ENCODE measurements around the gene MRPL52.
"Not testable (repeated sequence)": the region's sequence is repeated elsewhere in the genome, so short reads cannot be mapped to it uniquely, and the experiment has no call there.

The MRPL52 gene

DNA sequence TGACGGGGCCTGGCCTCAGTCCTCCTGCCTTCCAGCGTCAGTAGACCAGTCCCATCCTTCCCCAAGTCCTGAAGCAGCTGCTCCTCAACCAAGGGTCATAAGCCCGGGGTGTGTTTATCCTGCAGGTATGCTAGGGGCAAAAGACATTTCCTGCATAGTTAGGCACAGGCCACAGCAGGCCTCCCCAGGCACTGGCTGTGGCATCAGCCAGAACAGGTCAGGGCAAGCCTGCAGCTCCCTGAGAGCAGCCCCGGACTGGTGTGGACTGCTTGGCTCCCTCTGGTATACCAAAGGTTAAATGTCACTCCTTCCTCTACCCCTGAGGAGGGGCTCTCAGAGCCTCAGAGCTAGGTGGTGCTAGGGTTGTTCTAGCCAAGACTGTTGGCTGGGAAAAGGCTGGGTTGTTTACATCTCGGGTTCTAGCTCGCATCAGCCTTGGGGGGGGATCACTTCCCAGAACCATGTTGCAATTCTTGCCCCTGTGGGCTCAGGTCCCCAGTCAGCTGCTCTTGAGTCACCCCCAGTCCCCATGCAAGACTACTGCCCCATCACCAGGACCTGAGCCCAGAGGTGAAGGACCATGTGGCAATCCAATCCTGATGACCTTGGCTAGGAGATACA is 9.6 kb downstream of the MRPL52 start:
- no peak for DNase-seq

DNA sequence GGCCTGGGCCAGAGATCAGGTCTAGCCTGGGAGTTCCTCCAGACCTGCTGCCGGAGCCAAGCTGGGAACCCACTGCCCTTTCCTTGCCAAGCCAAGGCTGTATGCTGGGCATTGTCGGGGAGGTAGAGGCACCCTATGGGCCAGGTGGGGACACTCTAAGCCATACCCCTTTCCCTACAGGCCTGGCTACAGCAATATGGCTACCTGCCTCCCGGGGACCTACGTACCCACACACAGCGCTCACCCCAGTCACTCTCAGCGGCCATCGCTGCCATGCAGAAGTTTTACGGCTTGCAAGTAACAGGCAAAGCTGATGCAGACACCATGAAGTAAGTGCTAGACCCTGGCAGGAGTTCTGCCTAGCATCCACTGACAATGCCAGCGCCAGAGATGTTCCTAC is 11.6 kb downstream of the MRPL52 start:
- DNase-seq: no peak

DNA sequence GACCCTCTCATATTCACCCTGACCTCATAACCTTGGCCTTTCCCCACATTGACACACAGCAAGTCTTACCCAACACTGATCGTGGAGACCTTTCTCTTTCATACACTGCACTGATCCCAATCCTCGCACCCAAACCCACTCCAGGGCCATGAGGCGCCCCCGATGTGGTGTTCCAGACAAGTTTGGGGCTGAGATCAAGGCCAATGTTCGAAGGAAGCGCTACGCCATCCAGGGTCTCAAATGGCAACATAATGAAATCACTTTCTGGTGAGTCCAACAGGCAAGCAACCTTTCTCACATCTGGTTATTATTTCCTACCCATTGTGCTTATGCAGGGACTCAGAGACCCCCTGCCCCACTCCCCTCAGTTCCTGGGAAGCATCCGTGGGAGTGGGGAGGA is 12.1 kb downstream of the MRPL52 start:
- no peak for DNase-seq

DNA sequence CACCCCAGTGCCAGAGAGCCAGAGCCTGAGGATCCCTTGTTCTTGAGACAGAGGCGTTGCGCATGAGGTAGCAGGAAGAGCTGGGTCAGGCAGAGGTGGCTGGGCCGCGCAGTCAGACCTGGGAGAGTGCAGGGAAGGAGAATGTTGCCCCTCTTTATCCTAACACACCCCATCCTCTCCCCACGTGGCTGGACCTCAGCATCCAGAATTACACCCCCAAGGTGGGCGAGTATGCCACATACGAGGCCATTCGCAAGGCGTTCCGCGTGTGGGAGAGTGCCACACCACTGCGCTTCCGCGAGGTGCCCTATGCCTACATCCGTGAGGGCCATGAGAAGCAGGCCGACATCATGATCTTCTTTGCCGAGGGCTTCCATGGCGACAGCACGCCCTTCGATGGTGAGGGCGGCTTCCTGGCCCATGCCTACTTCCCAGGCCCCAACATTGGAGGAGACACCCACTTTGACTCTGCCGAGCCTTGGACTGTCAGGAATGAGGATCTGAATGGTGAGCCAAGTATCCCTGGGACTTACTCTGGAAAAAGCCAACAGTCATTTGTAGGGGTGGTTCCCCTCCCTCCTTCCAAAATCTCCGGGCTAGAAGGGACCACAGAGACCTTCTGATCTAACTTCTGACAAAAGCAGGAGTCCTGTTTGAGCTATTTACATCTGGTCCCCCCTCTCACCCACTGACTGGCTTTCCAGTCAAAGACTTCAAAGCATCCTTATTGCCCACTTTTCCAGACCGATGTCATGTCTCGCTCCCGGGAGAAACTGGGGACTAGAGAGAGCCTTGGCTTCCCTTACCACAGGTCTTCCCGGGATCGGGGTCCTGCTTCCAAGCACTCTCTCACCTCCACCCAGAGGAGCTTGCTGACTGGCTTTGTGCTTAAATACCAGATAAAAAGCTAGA is 12.8 kb downstream of the MRPL52 start:
- DNase-seq: no peak

DNA sequence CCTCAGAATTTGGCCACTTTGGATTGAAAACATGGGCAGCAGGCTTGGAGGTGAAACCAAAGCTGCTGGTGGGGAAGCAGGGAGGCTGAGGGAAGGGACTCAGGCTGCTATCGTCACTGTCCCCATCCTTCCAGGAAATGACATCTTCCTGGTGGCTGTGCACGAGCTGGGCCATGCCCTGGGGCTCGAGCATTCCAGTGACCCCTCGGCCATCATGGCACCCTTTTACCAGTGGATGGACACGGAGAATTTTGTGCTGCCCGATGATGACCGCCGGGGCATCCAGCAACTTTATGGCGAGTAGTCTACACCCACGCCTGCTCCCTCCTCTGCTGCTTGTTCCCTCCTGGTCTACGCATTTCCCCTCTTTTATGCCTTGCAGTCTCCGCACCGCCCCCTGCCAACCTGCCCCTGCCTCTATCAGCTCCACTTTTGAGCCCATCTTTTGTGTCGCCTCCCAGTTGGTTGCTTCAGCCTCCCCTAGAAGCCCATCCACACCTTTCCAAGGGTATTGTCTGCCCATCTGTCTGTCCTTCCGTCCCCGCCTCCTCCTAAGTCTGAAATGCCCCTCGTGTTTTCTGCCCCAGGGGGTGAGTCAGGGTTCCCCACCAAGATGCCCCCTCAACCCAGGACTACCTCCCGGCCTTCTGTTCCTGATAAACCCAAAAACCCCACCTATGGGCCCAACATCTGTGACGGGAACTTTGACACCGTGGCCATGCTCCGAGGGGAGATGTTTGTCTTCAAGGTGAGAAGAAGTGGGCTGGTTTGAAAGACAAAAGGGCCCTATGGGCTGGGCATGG is 13.6 kb downstream of the MRPL52 start:
- no peak for DNase-seq

DNA sequence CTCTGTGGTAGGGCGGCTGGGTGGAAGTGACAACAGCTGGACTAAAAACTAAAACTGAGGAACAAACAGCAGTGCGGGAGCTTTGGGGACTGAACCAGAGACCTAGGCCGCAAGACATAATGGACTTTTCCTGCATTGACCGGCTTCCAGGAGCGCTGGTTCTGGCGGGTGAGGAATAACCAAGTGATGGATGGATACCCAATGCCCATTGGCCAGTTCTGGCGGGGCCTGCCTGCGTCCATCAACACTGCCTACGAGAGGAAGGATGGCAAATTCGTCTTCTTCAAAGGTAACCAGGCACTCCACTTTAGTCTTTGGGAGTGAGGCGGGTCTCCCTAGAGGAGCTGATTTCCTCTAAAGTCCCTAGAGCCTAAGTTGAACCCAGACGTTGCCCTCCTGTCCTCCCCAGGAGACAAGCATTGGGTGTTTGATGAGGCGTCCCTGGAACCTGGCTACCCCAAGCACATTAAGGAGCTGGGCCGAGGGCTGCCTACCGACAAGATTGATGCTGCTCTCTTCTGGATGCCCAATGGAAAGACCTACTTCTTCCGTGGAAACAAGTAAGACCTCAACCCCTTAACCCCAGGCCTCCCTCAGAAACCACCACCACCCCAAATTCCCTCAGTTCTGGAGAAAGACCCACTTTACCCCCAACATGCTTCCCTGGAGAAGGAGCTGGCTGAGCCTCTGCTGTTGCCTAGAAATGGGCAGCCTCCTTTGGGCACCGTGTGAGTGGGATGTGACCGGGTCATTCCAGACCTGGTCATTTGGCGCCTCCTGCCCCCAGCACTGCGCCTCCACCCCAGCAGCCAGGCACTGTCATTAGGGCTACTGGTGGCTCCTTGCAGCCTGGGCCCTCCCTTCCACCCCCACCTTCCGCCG is 14.8 kb downstream of the MRPL52 start:
- DNase-seq: no peak

DNA sequence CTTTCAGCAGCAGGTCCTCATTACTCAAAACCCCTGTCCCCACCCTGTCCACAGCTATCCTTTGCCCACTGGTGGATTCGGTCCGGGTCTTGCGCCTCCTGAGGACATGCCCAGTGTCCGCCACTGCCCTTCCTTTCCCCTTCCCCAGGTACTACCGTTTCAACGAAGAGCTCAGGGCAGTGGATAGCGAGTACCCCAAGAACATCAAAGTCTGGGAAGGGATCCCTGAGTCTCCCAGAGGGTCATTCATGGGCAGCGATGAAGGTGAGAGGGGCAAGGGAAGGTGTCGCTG is 15.4 kb downstream of the MRPL52 start:
- no peak for DNase-seq

DNA sequence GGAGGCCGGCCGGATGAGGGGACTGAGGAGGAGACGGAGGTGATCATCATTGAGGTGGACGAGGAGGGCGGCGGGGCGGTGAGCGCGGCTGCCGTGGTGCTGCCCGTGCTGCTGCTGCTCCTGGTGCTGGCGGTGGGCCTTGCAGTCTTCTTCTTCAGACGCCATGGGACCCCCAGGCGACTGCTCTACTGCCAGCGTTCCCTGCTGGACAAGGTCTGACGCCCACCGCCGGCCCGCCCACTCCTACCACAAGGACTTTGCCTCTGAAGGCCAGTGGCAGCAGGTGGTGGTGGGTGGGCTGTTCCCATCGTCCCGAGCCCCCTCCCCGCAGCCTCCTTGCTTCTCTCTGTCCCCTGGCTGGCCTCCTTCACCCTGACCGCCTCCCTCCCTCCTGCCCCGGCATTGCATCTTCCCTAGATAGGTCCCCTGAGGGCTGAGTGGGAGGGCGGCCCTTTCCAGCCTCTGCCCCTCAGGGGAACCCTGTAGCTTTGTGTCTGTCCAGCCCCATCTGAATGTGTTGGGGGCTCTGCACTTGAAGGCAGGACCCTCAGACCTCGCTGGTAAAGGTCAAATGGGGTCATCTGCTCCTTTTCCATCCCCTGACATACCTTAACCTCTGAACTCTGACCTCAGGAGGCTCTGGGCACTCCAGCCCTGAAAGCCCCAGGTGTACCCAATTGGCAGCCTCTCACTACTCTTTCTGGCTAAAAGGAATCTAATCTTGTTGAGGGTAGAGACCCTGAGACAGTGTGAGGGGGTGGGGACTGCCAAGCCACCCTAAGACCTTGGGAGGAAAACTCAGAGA is 16.3 kb downstream of the MRPL52 start:
- DNase-seq: no peak

DNA sequence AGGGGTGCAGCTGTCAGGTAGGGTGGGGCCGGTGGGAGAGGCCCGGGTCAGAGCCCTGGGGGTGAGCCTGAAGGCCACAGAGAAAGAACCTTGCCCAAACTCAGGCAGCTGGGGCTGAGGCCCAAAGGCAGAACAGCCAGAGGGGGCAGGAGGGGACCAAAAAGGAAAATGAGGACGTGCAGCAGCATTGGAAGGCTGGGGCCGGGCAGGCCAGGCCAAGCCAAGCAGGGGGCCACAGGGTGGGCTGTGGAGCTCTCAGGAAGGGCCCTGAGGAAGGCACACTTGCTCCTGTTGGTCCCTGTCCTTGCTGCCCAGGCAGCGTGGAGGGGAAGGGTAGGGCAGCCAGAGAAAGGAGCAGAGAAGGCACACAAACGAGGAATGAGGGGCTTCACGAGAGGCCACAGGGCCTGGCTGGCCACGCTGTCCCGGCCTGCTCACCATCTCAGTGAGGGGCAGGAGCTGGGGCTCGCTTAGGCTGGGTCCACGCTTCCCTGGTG is 17.2 kb downstream of the MRPL52 start:
- no peak for DNase-seq

DNA sequence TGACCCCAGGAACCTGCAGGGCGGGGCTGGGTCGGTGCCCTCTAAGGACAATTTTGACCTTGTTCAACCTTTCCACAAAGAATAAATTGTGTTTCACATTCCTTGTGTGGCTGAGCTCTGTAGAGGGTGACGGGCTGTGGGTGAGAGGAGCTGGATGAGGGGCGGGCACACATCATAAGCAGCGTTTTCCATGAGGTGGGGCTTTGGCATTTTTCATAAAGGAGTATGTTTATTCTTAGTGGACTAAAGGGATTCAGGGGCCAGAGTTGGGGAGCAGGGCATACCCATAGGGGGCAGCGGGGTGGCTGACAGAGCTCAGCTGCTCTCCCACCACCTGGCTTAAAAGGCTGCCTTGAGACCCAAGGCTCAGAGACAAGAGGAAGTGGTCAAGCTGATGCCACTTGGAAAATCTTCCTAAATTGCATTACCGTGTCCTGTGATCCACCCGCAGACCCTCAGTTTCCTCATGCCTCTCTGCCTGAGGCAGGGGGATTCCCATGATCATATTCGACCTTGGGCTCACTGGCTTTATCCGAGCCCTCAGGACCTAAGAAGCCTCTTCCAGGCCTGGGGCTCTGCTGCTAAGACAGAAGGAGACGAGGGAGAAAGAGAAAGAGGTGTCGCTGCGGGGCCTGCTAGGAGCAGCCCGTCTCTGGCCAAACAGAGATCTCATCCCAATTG is 18.1 kb downstream of the MRPL52 start:
- no peak for DNase-seq

DNA sequence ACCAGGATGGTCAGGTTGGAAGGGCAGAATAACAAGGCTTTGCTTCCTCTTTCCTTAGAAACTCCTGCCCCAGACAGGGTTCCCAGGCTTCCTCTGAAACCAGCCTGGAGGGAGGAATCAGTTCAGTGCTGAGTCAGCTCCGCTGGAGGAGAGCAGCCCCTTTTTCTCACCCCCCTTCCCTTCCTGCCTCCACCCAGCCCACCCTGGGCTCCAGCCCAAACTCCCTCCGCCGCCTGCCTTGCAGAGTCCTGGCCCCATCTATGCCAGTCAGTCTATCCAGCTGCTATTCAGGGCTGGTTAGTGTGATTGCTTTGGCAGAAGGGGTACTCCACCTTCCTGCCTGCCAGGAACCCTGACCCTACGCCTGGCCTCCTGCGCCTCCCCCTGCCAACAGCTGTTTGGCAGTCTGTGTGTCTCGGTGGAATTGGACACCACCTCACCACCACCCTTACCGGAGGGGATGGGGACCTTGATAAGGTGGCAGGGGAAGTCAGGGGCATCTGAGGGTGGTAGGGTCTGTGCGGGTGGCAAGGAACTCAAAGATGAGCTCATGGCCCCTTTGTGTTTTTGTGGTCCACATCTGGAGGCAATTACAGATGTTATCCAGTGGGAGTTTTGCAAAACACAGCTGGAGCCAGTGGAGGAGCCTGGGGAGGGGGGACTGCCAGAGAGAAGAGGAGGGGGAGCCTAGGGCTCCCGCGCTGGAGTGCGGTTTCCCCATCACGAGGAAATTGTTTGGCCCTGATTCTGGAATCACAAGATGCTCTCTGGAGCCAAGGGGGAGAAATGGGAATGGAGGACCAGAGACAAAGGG is 18.9 kb downstream of the MRPL52 start:
- DNase-seq: peak; percentile 44

DNA sequence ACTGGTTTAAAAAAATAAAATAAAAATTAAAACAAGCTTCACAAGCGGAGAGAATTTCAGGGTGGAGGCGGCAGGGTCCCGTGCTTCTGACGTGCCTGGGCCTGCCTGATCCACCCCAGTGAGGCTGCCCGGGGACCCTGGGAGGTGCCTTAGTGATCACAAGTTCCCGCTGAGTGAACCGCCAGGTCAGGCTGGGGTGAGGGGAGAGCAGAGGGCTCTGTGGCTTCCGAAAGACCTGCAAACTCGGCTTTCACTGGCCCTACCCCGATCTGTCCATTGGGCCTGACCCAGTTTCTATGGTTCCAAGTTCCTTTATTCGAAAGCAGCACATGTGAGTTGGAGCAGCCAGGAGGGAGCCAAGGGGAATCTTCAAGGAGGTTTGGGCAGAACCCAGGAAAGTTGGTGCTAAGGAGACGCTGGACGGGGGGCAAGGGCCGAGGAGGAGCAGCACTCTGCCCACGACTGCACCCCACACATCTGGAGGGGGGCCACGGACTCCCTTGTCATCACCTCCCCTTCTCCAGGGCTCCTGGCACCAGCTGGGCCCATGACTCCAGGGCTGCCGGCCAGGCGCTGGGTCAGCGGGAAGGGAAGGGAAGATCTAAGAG is 19.6 kb downstream of the MRPL52 start:
- DNase-seq: no peak

DNA sequence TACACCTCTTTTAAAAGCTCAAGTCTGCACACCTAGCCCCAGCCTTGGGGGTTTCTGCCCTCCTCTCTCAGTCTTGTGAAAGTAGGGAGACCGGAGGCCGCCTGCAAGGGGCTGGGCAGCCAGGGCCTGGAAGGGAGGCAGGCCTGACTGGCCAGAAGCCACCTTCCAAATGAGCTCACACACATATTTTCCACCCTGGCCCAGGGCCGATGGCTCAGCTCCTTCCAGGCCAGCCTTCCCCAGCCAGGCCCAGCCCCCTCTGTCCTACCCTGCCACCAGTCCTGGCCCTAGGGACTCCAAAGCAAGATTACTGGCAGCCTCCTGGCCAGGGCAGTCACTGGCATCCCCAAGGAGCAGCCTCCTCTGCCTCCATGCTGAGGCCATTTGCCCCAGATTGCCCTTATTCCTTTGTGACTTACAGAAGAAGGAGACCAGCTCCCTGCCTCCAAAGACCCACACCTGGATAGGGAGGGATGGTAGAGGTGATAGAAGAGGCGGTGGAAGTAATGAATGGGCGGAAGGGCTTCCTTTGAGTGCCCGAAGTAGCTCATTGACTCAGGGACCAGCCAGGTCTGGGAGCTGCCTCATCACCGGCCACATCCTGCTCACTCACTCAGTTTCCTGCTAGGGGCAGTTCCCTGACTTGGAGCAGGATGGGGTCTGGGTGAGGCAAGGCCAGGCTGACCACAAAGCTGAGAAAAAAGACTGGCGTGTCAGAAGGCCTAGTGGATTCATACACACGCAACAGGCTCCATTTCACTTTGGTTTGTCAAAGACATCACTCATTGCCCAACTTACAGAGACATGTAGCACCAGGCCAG is 21.5 kb downstream of the MRPL52 start:
- DNase-seq: no peak

DNA sequence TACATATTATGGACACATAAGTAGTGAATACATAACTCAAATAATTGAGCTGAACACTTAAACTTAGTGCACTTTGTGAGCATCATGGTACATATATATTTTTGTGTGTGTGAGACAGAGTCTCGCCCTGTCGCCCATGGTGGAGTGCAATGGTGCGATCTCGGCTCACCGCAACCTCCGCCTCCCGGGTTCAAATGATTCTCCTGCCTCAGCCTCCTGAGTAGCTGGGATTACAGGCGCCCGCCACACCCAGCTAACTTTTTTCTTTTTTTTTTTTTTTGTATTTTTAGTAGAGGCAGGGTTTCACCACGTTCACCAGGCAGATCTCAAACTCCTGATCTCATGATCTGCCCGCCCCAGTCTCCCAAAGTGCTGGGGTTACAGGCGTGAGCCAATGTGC is 22.5 kb downstream of the MRPL52 start:
- not testable (repeated sequence) for DNase-seq

DNA sequence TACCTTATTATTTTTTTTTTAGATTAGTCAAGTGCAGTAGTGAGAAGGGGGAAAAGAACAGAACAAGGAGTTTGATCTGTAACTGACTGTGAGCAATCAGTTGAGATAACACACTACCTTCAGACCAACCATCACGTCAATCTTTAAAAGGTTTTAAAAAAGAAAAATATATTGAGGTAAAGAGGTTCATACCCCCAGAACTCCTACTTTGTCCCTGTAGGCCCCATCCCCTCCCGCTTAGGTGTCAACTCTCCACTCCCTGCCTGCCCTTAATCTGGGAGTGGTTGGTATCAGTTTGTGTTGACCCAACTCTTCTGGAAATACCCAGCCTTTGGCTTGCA is 22.9 kb downstream of the MRPL52 start:
- no peak for DNase-seq

DNA sequence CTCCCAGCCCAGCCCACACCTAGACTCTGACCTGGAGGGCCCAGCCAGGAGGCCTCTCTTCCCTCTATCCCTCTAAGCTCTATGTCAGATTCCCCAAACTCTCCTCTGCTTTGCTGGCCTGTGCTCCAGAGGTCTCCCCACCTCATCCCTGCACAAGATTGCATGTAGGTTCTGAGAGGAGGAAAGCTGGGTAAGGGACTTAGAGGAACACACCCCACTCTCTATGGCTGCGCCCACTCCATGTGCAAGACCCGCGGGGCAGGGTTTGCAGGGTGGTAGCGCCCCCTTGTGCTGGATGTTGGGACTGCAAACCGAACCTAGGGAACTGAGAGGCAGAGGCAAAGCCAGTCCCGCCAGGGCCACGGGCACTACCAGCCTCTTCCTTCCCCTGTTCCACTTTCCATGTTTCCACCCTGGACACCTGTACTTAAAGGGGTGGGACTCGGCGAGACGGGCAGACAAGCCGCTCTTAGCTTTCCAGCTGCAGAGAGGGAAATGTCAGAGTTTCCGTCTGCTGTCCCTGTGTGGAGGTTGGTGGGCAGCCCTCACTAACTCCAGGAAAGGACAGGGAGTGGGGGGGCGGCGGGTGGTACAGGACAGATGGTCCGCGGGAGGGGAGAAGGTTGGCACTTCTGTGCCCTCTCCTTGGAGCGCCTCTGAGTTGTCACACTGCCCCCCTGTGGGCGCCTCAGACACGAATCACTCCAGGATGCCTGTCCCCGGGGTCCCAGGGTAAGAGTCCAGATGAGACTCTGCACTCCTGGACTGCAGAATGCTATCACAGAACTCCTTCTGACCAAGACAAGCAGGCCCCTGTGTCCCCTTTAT is 23.5 kb downstream of the MRPL52 start:
- DNase-seq: peak; percentile 73

DNA sequence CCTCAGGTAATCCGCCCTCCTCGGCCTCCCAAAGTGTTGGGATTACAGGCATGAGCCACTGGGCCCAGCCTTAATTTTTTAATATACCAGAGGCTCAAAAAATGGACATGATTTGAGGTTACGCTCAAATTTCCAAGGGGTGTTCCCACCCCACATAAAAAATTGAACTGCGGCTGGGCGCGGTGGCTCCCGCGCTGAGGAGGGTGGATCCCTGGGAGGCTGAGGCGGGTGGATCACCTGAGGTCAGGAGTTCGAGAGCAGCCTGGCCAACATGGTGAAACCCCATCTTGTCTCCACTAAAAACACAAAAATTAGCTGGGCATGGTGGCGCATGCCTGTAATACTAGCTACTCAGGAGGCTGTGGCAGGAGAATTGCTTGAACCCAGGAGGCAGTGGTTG is 24.6 kb downstream of the MRPL52 start:
- not testable (repeated sequence) for DNase-seq
